ENCODE measurements around the gene RBKS. TPM values are rescaled to one million over a fixed set of nuclear protein-coding genes. Genes with fewer than 3 reads are reported as not detected.
"Not testable (repeated sequence)": the region's sequence is repeated elsewhere in the genome, so short reads cannot be mapped to it uniquely, and the experiment has no call there.

RBKS gene
- total RNA-seq, 3 donors from 2014 or later: 1.1 to 5.1 (median 2.9) TPM

DNA sequence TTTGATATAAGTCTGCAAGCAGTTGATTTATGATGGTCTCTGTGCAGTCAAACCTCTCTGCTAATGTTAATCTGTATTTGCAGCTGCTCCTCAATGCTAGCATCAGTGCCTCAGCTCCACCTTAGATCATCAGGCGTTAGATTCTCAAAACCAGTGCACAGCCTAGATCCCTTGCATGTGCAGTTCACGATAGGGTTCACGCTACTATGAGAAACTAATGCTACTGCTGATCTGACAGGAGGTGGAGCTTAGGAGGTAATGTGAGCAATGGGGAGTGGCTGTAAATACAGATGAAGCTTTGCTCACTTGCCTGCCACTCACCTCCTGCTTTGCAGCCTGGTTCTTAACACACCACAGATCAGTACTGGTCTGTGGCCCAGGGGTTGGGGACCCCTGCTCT lies 18.4 kb downstream of the RBKS start:
- intact Hi-C loops (cut with DNase I; ENCODE audit: low total_unique reads): no loop called here
- Histone ChIP-seq H3K27ac (no peak overlapping the region), H3K9me3 (peaks cover 0 to 10% of the 10 kb centered on the region in 2 donors), H3K4me3 (no peak overlapping the region), H3K36me3 (no peaks in the 10 kb centered on the region), H3K27me3 (no peaks in the 10 kb centered on the region), H3K4me1 (no peaks in the 10 kb centered on the region)
- DNase-seq (ENCODE audit: low spot score in 2 of 2): no peak
- TF ChIP-seq, protein P1, sequence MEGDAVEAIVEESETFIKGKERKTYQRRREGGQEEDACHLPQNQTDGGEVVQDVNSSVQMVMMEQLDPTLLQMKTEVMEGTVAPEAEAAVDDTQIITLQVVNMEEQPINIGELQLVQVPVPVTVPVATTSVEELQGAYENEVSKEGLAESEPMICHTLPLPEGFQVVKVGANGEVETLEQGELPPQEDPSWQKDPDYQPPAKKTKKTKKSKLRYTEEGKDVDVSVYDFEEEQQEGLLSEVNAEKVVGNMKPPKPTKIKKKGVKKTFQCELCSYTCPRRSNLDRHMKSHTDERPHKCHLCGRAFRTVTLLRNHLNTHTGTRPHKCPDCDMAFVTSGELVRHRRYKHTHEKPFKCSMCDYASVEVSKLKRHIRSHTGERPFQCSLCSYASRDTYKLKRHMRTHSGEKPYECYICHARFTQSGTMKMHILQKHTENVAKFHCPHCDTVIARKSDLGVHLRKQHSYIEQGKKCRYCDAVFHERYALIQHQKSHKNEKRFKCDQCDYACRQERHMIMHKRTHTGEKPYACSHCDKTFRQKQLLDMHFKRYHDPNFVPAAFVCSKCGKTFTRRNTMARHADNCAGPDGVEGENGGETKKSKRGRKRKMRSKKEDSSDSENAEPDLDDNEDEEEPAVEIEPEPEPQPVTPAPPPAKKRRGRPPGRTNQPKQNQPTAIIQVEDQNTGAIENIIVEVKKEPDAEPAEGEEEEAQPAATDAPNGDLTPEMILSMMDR (IDR thresholded peaks at IDR 0.05): no peak
- TF ChIP-seq POLR2AphosphoS5 (IDR thresholded peaks at IDR 0.05) (no peak), POLR2A (IDR thresholded peaks at IDR 0.05) (no peak)

DNA sequence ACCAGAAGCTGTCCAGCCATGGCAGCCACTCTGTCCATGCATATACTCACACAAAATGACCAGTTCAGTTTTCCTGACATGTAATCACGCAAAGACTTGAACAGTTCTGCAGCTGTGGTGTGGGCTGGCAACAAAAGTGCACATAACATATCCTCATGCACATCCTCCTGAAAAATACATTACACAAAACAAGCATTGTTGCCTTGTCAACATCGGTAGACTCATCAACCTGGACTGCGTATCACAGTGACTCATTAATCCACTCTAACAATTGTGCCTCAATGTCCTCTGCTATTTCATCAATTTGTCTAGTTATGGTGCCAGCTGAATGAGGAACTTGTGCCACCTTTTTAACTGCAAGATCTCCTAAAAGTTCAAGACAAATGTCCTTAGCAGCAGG lies 19.5 kb downstream of the RBKS start:
- intact Hi-C loops (cut with DNase I; ENCODE audit: low total_unique reads): no loop called here
- Histone ChIP-seq H3K4me3 (no peak overlapping the region), H3K9me3 (peaks cover 0 to 1% of the 10 kb centered on the region in 2 donors), H3K4me1 (no peaks in the 10 kb centered on the region), H3K27me3 (no peaks in the 10 kb centered on the region), H3K27ac (no peak overlapping the region), H3K36me3 (no peaks in the 10 kb centered on the region)
- no peak for DNase-seq (ENCODE audit: low spot score in 2 of 2)
- TF ChIP-seq, protein P1 (IDR thresholded peaks at IDR 0.05): no peak
- no peak for TF ChIP-seq POLR2AphosphoS5 (IDR thresholded peaks at IDR 0.05)

DNA sequence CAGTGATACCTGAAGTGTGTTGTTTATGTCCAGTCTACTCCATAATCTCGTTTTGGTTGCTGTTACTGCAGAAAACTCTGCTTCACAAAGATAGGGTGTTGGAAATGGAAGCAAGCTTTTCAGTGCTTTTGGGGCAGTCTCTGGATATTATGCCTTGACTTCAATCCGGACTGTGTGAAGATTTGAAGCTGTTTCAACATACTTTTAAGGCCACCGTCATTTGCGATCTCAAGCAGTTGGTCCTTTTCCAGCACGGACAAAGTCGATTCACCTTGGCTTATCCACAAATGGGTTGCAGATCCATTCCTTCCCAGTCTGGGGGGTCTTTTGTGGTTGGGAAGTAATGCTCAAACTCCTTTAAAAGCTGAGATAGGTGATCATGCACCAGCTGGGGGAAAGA lies 20.4 kb downstream of the RBKS start:
- Histone ChIP-seq H3K4me3 (no peak overlapping the region), H3K4me1 (no peaks in the 10 kb centered on the region), H3K27ac (no peak overlapping the region), H3K9me3 (no peaks in the 10 kb centered on the region), H3K36me3 (no peaks in the 10 kb centered on the region), H3K27me3 (no peaks in the 10 kb centered on the region)
- intact Hi-C loops (cut with DNase I; ENCODE audit: low total_unique reads): no loop called here
- TF ChIP-seq POLR2AphosphoS5 (IDR thresholded peaks at IDR 0.05) (no peak), POLR2A (IDR thresholded peaks at IDR 0.05) (no peak)
- TF ChIP-seq, protein P1 (IDR thresholded peaks at IDR 0.05): no peak
- DNase-seq (ENCODE audit: low spot score in 2 of 2): no peak

DNA sequence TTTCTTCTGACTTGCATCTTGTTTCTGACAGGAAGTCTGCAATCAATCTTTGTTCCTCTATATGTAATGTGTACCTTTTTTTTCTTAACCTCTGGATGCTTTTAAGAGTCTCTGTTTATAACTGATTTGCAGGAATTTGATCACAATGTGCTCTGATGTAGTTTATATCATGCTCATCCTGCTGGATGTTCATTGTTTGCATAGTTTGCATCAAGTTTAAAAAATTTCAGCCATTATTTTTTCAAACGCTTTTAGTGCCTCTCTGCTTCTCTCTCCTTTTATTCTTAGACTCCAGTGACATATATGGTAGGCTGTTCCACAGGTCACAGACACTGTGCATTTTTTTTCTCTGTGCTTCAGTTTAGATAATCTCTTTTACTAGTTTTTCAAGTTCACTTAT lies 23.9 kb downstream of the RBKS start:
- Histone ChIP-seq H3K9me3 (no peaks in the 10 kb centered on the region), H3K27me3 (no peaks in the 10 kb centered on the region), H3K4me1 (no peaks in the 10 kb centered on the region), H3K36me3 (no peaks in the 10 kb centered on the region), H3K4me3 (no peak overlapping the region), H3K27ac (no peak overlapping the region)
- DNase-seq (ENCODE audit: low spot score in 2 of 2): no peak
- TF ChIP-seq POLR2A (IDR thresholded peaks at IDR 0.05): no peak
- TF ChIP-seq, protein P1 (IDR thresholded peaks at IDR 0.05): no peak
- TF ChIP-seq POLR2AphosphoS5 (IDR thresholded peaks at IDR 0.05): no peak
- intact Hi-C loops (cut with DNase I; ENCODE audit: low total_unique reads): no loop called here

DNA sequence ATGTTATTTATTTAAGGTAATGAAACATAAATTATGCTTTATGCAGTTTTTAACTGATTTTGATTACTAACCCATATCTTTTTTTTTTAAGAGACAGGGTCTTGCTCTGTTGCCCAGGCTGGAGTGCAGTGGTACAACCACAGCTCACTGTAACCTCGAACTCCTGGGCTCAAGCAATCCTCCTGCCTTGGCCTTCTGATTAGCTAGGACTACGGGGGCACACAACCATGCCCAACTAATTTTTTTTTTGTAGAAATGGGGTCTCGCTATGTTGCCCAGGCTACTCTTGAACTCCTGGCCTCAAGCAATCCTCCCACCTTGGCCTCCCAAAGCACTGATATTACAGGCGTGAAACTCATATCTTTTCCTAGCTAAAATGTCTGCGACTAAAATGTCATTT lies 26.2 kb downstream of the RBKS start:
- H3K4me3 ChIP-seq; H3K27ac ChIP-seq; H3K36me3 ChIP-seq; DNase-seq (ENCODE audit: low spot score in 2 of 2); H3K4me1 ChIP-seq; H3K9me3 ChIP-seq; intact Hi-C loops (cut with DNase I; ENCODE audit: low total_unique reads); H3K27me3 ChIP-seq: not testable (repeated sequence)

DNA sequence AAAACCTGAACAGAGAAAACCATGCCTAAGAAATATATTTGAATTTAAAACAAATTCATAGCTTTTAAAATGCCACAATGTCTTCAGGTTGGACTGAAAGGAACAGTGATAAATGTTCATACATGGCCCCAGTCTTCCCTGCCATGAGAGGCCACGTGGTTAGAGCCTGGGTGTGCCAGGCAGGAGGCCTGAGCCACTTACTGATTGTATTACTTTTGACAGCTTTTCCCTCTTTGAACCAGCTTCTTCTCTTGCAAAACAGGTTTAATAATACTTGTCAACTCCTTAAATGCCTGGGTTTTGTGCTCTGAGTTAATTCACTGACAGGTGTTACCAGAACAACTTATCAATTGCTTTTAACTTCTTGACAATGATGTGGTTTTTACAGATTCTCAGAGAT lies 27.0 kb downstream of the RBKS start:
- no peak for DNase-seq (ENCODE audit: low spot score in 2 of 2)
- Histone ChIP-seq H3K27ac (no peak overlapping the region), H3K36me3 (no peaks in the 10 kb centered on the region), H3K4me1 (no peaks in the 10 kb centered on the region), H3K4me3 (no peak overlapping the region), H3K27me3 (no peaks in the 10 kb centered on the region), H3K9me3 (no peaks in the 10 kb centered on the region)
- intact Hi-C loops (cut with DNase I; ENCODE audit: low total_unique reads): no loop called here
- TF ChIP-seq POLR2AphosphoS5 (IDR thresholded peaks at IDR 0.05): no peak
- TF ChIP-seq, protein P1 (IDR thresholded peaks at IDR 0.05): no peak
- TF ChIP-seq POLR2A (IDR thresholded peaks at IDR 0.05): no peak

Measured in breast epithelium (tissue), 4 donors.